LNCAP (cell line): ENCODE data around the gene YPEL5.

ENCODE experiments used
- CTCF ChIP-seq: fragments of 450-650 bp; IDR thresholded peaks from 2 replicates; pipeline ENCODE4 v1.5.1; 2017; ENCODE audit warnings: mild to moderate bottlenecking

YPEL5 gene

DNA sequence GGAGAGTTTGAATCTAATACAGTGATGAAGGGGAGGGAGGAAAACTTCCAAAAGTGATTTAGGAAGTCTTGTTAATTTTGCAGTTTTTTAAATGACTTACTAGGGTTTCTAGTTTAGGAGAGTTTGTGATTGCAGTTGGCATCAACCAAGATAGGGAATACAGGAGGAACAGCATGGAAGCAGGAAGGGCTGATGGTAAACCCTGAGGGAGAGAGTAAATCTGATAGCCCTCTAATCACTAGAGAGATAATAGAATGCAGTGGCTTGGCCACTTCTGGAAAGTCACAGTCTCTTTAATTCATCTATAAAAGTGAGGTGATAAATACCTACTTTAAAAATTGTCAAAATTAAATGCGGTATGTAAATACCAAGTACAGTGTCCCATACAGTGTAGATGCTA is 5.6 kb downstream of the YPEL5 start:
- TF ChIP-seq CTCF, result no peak

- no peak for TF ChIP-seq CTCF
These were observed 8.4 kb downstream of the YPEL5 start for GRCh38 chr2:30155202-30155601.

GRCh38 chr2:30155889-30156658 is 9.3 kb downstream of the YPEL5 start:
- no peak for TF ChIP-seq CTCF

DNA sequence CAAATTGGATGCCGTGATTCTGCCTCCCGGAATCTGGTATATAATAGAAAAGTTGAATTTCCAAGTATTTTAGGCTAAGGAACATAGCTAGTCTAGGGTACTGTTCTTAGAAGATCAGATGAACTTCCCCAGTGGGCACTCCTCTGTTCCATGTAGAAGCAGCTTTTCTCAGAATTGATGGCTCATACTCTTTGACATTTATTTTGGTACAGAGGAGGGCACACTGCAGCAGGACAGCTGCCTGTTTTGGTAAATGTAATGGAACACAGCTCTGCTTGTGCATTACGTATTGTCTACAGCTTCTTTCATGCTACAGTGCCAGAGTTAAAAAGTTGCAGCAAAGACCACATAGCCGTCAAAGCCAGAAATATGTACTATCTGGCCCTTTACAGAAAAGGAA is 10.8 kb downstream of the YPEL5 start:
- no peak for TF ChIP-seq CTCF

DNA sequence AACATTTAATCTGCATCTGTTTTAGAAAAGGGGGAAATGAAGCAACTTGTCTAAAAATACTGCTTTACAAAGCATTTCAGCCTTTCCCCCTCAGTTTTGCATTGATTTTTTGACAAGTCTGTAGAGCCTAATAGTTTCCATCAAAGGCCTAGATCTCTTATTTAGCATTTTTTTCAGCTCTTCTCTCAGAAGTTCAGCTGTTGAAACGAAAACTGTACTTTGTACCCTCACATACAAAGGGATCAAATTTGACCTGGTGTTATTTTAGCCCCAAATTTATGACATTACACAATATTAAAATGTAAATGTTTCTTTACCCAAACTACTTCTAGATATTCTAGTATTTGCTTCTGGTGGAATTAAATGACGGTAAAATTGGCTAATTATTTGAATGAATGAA is 13.0 kb downstream of the YPEL5 start:
- no peak for TF ChIP-seq CTCF

- TF ChIP-seq CTCF, result no peak
These were observed 15.3 kb downstream of the YPEL5 start for GRCh38 chr2:30161929-30162706.

DNA sequence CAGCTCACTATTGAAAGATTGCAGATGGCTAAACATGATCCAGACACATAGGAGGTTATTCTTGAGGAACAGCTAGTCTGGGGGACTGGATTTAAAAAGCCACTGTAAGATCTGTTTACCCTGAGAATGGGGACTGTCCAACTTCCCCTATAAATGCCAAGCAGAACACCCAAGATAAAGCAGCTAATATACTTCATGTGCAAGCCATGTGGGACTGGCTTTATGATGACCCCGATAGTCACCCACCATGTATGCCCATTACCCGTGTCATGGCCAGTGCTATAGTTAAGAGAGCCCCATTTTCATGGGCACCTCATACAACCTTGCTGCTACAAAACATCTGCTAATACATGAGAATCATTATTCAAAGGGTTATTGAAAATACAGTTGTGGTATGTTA is 16.0 kb downstream of the YPEL5 start:
- TF ChIP-seq CTCF, result no peak
